ENCODE results near the gene CAPN15. TPM values are rescaled to one million over a fixed set of nuclear protein-coding genes. Genes with fewer than 3 reads are reported as not detected.

CAPN15 gene
- total RNA-seq, 1 donor from 2014 or later = 39.9 TPM

- H3K4me1 Mint-ChIP-seq (ENCODE audit: unreplicated experiment) = peaks cover 45% of the 10 kb centered on the region
- H3K9me3 Mint-ChIP-seq (ENCODE audit: unreplicated experiment) = no peaks in the 10 kb centered on the region
- DNase-seq (ENCODE audit: extremely low spot score, unreplicated experiment) = no peak
- peaks cover 4% of the 10 kb centered on the region for H3K36me3 Mint-ChIP-seq (ENCODE audit: unreplicated experiment)
- peak overlapping the region; percentile 96 for H3K27ac Mint-ChIP-seq (ENCODE audit: unreplicated experiment)
- TF ChIP-seq CTCF (IDR thresholded peaks at IDR 0.05) = no peak
- H3K4me3 Mint-ChIP-seq (ENCODE audit: unreplicated experiment) = peak overlapping the region; percentile 84
- no peaks in the 10 kb centered on the region for H3K27me3 Mint-ChIP-seq (ENCODE audit: unreplicated experiment)
These were observed 1.1 kb upstream of the CAPN15 start for GRCh38 chr16:526181-527014.

- Mint-ChIP-seq H3K27ac (ENCODE audit: unreplicated experiment) (peak overlapping the region; percentile 82), H3K9me3 (ENCODE audit: unreplicated experiment) (no peaks in the 10 kb centered on the region), H3K27me3 (ENCODE audit: unreplicated experiment) (no peaks in the 10 kb centered on the region), H3K4me1 (ENCODE audit: unreplicated experiment) (peaks cover 45% of the 10 kb centered on the region), H3K36me3 (ENCODE audit: unreplicated experiment) (peaks cover 3% of the 10 kb centered on the region), H3K4me3 (ENCODE audit: unreplicated experiment) (peak overlapping the region; percentile 83)
- no peak for DNase-seq (ENCODE audit: extremely low spot score, unreplicated experiment)
- no peak for TF ChIP-seq CTCF (IDR thresholded peaks at IDR 0.05)
These were observed 849 bp downstream of the CAPN15 start for GRCh38 chr16:528111-529011.

GRCh38 chr16:529012-529575 is 1.6 kb downstream of the CAPN15 start:
- H3K4me3 Mint-ChIP-seq (ENCODE audit: unreplicated experiment) = peak overlapping the region; percentile 83
- DNase-seq (ENCODE audit: extremely low spot score, unreplicated experiment) = no peak
- TF ChIP-seq CTCF (IDR thresholded peaks at IDR 0.05) = no peak
- H3K4me1 Mint-ChIP-seq (ENCODE audit: unreplicated experiment) = peaks cover 45% of the 10 kb centered on the region
- no peaks in the 10 kb centered on the region for H3K27me3 Mint-ChIP-seq (ENCODE audit: unreplicated experiment)
- H3K9me3 Mint-ChIP-seq (ENCODE audit: unreplicated experiment) = no peaks in the 10 kb centered on the region
- H3K27ac Mint-ChIP-seq (ENCODE audit: unreplicated experiment) = peak overlapping the region; percentile 82
- peaks cover 2% of the 10 kb centered on the region for H3K36me3 Mint-ChIP-seq (ENCODE audit: unreplicated experiment)

GRCh38 chr16:530111-530817 is 2.8 kb downstream of the CAPN15 start:
- Mint-ChIP-seq H3K27ac (ENCODE audit: unreplicated experiment) (peak overlapping the region; percentile 82), H3K4me3 (ENCODE audit: unreplicated experiment) (peak overlapping the region; percentile 57), H3K4me1 (ENCODE audit: unreplicated experiment) (peaks cover 47% of the 10 kb centered on the region), H3K27me3 (ENCODE audit: unreplicated experiment) (no peaks in the 10 kb centered on the region), H3K9me3 (ENCODE audit: unreplicated experiment) (no peaks in the 10 kb centered on the region), H3K36me3 (ENCODE audit: unreplicated experiment) (peaks cover 2% of the 10 kb centered on the region)
- DNase-seq (ENCODE audit: extremely low spot score, unreplicated experiment) = no peak
- TF ChIP-seq CTCF (IDR thresholded peaks at IDR 0.05) = no peak
